GOT3 (cell line): ENCODE results near the gene COTL1.

Source experiments
- DNase-seq: peaks from one replicate; lab custom pipeline; 2025; ENCODE audit warnings: mixed read lengths; lab: John Stamatoyannopoulos, UW

Gene COTL1

DNA sequence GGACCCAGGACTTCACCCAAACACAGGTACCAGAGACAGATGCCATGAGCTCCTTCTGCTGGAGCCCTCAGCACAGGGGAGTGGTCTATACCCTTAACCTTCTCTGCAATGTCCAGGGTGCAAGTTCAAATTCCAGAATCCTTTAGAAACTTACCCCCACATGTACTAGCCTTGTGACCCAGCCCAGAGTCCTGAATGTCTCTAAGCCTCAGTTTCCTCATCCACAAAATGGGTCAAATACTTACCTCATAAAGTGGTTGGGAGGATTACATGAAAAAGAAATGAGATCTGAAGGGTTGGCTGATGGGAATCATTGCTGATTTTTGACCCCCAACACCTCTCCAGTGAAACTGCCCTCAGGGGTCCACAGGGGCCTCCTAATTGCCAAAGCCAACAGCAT, 21.7 kb downstream of the COTL1 start:
- DNase-seq, result no peak

DNA sequence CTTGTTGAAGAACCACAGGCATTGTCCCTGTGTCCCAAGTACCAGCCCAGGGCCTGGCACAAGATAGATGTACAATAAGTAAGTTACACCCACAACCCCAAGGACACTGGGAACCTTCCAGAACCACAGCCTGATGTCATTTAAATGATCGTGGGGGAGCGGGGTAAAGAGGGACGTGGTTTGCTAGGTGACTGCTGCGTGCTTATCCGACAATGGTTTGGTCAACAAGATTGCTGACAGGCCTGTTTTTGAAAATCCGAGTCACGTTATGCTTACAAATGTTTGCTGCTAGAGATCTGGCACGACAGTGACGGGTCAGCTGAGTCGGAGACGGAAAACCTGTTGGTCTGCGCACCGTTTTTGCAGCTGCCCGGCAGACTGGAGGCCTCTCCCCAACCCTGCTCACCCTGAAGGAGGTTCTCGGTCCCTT, 22.8 kb downstream of the COTL1 start:
- DNase-seq, result no peak

DNA sequence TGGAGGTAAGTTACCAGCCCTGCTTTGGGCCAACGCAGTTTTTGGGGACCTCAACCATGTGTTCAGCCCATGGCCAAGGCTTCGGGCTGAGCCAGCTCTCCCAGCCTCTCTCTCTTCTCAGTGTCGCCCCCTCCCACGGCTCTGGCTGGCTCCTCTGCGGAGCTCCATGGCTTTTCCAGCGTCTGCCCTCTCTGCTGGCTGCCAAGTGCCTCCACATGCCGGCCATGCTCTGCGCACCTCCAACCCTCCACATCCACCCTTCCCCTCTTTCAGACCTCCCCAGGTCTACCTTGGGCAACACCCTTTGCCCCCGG, 23.2 kb downstream of the COTL1 start:
- DNase-seq, result no peak

DNA sequence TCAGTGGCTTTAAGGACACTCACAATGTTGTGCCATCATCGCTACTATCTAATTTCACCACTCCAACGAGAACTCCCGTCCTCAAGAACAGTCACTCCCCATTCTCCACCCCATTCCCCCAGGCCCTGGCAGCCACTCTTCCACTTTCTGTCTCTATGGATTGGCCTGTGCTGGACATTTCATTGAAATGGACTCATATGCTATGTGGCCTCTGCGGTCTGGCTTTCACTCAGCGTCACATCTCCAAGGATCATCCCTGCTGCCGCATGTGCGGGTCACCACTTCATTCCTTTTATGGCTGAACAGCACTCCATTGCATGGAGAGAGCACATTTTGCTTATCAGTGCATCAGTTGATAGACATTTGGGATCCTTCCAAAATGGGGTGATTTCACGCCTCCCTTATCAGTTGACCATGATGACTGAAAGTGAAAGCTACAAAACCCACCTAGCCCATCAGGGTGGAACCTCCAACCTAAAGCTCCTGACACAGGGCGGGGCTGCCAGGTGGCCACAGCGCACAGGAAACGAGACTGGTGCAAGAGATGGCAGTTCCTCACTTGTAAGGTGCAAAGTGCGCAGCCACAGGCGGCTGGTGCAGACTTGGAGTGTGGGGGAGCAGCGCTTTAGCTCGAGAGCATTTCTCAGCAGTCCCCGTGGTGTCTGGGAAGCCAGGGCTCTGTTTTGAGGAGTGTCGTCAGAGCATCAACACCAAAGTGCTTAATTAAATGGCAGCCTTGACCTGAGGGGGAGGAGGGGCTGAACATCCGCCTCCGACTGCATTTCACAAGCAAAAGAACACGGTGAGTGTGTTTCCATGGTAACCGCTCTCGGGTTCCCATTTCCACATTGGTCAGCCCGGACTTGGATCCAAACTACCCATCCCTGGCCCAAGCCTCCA, 23.8 kb downstream of the COTL1 start:
- no peak for DNase-seq

DNA sequence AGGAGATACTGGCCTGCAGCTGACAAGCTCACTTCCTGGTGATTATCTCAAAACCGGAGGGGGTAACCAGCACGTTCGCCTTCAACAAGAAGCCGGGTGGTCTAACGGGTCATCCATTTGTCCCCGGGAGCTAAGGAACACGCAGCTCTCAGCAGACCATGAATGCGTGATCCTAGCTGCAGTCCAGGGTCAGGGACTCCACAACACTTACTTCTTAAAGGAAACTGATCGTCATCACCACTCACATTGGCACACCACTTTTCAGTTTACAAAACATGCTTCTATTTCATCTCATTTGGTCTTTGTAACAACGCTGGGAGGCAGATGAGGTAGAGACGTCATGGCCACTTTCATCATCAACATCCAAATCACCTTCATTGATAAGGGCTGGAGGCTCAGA, 25.2 kb downstream of the COTL1 start:
- DNase-seq, result no peak

DNA sequence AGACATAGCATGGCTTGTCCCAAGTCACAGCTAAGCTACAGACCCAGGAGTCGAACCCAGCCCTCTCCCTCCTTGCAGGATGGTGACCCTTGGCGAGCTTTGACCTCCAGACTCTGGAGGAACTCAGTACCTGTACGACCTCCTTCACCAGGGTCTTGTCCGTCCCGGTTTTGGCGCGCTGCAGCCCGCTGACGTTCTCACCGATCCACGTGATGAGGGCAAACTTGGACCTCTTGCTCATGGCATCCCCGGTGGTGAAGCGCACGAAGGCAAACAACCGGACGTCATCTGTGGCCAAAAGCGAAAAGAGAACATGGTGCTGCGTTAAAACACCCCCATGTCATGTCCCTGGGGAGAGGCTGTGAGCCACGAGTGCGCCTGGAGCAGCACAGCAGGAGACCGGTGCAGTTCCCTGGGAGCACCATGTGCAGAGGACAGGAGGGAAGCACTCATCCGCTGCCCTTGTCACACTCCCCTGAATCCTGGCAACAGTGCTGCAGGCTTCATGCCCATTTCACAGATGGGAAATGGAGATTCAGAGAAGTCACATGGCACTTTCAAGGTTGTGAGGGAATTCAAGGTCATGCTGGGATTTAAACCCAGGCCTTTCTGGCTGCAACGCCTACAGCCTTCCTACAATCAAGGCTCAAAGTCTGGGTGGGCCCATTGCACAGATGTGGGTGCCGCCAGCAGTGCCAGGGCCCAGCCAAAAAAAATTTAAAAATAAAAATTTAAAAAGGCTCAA, 27.7 kb downstream of the COTL1 start:
- DNase-seq, result no peak

DNA sequence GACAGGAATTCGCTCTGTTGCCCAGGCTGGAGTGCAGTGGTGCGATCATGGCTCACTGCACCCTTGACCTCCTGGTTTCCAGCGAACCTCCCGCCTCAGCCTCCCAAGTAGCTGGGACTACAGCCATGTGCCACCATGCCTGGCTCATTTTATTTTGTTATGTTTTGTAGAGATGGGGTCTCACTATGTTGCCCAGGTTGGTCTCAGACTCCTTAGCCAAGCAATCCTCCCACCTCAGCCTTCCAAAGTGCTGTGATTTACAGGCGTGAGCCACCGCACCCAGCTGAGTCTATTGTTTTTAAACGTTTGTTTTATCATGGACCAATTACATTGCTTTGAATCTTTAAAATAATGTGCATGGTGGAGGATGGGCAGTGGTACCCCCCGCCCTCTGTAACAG, 28.9 kb downstream of the COTL1 start:
- no peak for DNase-seq

DNA sequence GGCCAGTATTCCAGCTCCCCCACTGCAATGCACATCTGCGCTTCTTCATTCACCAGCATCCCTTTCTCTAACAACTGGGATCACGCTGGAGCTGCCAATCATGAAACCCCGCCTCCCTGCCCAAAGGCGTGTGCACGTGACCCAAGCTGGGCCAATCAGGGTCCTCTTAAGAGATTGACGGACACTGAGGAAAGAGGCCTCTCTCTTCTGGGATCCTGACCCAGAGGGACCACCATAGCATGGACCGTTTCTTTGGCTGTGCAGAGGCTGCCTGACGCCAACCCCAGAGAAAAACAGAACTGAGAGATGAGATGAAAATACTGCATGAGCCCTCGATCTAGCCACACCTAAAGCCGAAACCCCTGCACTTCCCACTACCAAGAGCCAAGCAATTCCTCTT, 32.0 kb downstream of the COTL1 start:
- DNase-seq, result no peak

DNA sequence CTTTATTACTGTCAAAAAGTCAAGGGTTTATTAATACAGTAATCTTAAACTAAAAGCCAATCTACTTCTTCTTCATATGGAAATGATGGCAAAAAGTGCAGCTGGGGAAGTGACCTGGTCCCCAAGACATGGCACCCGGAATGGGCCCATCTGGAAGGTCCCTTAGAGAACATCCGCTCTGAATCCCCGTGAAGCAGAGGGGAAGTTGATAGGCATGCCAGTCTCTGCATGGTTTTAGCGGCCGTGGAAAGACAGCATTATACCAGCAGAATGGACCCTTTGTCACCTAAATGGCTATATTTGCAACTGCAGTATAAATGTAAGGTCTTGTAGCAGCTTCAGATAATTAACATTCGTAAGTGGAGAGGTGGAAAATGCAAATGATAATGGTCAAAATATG, 32.4 kb downstream of the COTL1 start:
- no peak for DNase-seq

DNA sequence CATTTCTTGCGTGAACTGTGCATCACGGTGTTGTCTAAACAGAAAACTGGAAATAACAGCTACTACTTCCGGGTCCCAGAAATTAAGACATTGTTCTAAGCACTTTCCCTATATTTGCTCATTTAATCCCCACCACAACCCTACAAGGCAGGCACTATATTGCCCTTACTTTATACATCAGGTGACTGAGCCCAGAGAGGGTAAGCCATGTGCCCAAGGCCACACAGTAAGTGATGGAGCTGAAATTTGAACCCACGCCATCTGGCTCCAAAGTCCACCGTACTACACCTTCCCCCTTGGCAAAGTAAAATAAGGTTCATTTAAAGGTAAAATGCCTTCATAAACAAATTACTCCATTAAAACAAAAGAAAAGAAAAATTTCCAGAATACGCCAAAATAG, 33.2 kb downstream of the COTL1 start:
- DNase-seq, result no peak

DNA sequence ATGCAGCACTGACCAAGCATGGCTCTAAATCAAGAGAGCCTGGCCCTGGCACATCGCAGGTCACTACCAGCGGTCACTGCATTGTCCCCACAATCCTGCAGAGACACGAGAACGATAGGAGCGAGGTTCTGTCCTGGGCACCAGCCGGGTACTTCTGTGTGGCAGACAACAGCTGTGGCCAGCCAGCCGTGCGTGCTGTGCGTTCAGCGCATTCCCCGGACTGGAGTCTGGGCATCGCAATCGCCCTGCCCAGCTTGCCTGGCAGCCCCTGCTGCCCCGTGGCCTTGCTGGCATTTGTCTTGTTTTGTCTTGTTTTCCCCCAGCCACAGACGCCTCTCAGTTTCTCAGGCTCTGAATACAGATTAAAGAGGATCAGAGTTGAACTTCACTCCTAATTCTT, 33.9 kb downstream of the COTL1 start:
- DNase-seq, result no peak

DNA sequence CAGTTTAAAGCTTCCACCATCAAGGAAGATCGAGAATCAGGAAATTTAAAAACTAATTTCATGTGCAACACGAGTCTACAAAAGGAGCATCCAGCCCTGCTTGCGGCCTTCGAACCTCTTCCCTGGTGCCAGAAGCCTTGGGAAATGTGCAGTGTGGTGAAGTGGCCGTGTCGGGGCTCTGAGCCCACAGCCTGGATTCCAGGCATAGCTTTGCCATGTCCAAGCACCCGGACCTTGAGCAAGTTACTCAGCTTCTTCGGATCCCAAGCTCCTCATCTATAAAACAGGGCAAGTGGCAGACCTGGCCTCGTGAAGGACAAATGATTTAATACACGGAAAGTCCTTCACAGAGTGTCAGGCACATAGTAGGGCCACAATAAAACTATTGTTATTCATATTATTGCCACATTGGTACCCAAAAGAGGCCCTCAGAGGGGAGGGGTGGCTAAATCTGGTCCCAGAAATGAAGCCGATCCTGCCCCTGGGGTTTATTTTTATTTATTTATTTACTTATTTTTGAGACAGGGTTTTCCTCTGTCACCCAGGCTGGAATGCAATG, 34.8 kb downstream of the COTL1 start:
- DNase-seq, result no peak

DNA sequence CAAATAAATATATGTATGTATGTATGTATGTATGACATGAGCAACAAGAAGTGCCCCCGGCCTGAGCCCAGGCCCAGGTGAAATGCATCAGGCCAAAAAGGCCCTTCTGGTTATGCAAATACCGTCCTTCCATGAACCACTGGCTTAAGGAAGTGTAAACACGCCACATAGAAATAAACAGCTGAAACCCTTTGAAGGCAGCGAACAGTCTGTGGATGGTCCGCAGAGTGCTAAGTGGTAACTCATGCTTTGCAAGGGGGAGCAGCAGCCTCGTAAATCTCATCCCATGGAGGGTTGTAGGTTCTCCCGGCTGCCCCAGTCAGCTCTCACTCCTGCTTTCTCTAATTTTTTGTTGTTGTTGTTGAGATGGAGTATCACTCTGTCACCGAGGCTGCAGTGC, 36.7 kb downstream of the COTL1 start:
- no peak for DNase-seq

DNA sequence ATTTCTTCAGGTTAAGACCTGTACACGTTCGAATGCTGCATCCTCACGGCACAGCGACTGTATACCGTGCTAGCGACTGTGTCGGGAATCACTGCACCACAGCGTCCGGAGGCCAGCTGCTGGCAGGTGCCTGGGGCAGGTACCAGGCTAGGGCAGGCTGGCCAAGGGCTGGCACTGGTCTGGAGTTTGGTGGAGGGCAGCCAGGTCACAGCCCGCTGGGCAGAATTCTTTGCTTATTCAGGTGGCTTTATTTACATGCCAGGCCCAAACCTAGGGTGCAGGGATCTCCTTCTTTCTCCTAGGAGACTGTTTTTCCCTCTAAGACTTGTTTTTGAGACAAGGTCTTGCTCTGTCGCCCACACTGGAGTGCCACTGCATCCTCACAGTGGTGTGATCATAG, 37.9 kb downstream of the COTL1 start:
- DNase-seq, result no peak

DNA sequence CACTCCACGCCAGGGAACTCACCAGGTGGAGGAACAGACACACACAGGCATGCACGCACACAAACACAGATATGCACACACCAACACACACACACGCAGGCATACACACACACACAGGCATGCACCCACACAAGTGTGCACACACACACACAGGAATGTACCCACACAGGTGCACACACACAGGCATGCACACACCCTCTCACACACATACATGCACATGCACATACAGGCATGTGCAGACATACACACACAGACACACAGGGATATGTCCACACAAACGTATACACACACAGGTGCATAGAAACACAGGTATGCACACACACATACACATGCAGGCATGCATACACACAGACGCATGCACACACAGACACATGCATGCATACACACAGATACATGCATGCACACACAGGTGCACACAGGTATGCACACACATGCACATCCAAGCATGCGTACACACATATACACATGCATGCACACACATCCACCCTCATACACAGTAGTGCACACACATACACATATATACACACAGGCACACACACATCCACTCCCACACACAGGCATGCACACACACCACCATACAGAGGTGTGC, 39.2 kb downstream of the COTL1 start:
- no peak for DNase-seq

DNA sequence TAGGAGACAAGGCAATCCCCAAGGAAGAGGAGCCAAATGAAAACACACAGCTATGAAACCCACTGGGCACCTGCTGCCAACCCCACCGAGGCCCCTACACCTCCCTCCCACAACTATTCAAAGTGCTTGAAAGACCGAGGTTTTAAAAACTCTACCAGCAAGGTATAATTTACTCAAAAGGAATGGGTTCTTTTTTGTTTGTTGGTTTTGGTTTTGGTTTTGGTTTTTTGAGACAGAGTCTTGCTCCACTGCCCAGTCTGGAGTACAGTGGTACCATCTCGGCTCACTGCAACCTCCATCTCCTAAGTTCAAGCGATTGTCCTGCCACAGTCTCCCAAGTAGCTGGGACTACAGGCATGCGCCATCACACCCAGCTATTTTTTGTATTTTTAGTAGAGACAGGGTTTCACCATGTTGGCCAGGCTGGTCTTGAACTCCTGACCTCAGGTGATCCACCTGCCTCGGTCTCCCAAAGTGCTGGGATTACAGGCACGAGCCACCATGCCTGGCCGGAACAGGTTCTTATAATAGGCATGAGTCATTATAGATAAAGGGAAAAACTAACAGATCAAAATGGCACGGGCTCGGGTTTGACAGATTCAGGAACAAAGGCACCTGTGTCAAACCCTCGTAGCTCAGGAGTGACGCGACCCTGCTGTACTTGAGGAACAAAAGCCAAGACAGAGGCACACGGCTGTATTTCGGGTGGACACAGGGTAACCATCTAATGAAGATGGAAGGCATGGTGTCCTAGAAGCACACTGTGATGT, 40.7 kb downstream of the COTL1 start:
- DNase-seq, result no peak

DNA sequence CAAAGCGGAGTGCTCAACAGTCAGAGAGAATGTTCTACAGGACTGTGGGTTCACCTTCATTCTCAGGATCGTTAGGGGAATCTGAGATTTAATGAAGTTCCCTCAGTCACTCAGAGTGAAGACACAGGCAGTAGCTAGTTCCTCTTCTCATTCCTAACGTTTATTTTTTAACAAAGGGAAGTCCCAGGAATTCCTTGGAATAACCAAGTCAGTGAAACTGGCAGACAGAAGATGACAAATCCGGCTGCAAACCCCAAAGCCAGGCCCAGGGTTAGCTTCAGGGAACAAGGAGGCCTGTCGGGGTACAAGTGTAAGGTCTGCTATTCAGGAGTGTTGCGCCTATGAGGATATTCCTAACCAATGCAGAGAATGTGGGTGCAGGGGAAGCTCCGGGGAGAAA, 42.0 kb downstream of the COTL1 start:
- DNase-seq, result no peak

DNA sequence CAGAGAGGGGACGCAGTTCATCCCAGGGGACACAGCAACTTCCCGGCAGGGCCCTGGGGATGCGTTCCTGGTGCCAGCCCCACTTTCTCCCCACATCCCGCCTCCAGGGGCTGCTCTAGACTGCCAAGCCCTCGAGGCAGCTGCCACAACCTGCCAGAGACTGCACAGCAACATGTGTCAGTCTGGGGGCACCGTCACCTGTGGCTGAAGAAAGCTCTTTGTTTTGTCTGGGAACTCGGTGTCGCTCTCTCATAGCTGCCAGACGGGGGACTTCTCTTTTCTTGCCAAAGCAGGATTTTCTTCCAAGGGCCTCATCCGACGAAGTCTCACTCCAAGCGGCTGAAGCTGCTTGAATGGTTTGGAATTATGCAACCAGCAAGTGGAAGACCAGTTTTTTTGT, 43.7 kb downstream of the COTL1 start:
- no peak for DNase-seq

DNA sequence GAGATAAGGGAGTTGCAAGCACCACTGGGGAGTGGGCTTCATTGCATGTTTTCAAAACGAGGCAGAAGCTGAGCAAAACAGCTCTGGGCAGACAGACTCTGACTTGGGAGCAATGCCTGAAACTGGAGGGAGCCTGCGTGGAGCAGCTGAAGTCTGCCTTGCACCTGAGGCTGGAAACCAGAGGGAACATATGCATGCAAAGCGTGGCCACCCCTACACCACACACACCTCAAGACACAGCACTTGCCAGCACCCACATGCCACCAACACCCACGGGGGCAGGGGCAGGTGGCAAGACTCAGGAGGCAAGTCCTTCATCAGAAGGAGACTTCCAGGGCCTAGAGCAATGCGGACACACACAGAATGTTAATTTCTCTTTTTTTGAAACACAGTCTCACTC, 45.8 kb downstream of the COTL1 start:
- DNase-seq, result no peak

DNA sequence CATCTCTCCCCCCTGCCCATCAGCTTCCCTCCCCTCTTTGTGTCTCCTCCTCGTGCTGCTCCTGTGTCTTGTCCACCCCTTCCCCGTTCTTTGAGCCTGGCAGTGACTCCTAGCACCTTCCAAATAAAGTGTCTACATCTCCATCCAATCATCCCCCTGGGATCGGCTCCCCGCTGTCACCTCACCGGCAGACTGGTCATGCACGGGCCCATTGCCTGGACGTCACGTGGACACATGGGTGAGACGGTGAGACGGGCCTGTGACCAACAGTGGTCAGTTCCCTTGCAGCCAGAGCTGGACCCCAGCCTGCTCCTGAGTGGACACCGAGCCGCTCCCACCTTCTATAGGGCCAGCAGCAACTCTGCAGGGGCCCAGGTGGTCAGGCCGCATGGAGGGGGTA, 46.4 kb downstream of the COTL1 start:
- no peak for DNase-seq

DNA sequence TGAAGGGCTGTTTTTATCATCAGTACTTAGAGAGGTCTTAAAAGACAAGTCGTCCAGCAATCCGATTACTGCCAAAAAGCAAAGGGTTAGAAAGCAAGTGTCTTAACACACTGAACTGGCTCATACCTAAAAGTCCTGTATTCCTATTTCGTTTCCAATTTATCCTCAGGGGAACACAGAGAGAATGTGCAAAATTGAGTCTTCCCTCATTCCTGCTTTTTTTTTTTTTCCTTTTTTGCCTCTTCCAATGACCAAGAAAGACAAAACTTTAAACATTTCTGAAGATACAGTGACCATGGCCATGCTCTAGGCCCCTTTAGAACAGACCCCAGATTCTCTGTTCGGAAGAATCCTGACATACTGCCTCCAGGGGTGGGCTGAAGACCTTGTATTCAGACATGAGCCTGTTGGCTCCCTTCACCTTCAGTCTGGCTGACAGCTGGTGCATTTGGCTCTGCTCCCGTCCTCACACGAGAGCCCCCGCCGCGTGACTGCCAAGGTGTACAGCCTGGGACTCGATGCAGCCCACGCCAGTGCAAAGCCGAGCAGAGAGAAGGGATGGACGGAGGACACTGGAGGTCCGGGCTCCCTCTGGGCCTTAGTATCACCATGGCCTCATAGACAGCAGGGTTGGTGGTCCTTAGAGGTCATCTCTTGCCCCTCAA, 47.0 kb downstream of the COTL1 start:
- no peak for DNase-seq
